ENCODE results near the gene KIF4A.

Gene KIF4A

DNA sequence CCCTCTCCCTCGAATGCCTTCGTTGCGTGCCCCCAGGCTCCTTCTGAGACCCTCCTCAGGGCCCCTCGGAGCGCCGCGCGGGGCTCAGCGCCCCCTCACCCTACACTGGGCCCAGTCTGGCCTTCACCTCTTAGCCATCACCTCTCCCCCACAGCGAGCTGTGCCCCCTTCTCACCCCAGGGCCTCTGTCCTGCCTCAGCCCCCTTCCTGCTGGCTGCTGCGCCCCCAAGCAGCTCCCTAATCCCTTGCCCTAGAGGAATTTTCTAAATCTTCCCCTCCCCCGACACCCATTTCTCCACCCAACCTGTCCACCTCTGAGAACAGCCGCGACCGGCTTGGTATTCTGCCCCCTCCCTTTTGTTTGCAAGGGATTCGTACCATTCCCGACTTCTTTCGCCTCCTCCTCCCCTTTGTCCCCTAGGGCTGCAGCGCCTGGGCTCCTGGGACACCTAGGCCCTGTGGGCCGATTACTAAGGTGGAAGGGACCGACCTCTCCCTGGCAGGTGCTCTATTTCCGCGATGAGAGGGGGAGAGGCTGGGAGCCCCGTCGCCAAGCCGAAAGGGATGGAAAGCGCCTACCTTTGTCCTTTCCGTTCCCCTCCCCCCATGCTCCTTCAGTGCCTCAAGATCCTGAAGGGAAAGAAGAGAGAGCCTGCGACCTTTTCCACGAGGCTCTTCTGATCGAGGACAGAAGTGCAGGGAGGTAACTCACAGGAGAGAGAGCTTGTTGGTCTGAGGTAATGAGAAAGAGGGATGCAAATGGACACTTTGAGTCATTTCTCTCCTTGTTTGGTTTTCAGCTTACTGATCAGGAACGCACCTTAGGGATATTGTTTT, 165.7 kb downstream of the KIF4A start:
- peak; percentile 20 for DNase-seq

GRCh38 chrX:70456256-70456655, 166.4 kb downstream of the KIF4A start:
- peak overlapping the region; percentile 93 for H3K27ac ChIP-seq
- TF ChIP-seq, protein P1, sequence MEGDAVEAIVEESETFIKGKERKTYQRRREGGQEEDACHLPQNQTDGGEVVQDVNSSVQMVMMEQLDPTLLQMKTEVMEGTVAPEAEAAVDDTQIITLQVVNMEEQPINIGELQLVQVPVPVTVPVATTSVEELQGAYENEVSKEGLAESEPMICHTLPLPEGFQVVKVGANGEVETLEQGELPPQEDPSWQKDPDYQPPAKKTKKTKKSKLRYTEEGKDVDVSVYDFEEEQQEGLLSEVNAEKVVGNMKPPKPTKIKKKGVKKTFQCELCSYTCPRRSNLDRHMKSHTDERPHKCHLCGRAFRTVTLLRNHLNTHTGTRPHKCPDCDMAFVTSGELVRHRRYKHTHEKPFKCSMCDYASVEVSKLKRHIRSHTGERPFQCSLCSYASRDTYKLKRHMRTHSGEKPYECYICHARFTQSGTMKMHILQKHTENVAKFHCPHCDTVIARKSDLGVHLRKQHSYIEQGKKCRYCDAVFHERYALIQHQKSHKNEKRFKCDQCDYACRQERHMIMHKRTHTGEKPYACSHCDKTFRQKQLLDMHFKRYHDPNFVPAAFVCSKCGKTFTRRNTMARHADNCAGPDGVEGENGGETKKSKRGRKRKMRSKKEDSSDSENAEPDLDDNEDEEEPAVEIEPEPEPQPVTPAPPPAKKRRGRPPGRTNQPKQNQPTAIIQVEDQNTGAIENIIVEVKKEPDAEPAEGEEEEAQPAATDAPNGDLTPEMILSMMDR (IDR thresholded peaks at IDR 0.05; ENCODE audit: low read depth, low read length), result no peak
- H3K36me3 ChIP-seq, result no peaks in the 10 kb centered on the region; the same call in 1 of the 2 replicates
- DNase-seq, result no peak
- peaks cover 48% of the 10 kb centered on the region for H3K27me3 ChIP-seq (ENCODE audit: insufficient read depth, low read depth, severe bottlenecking)
- H3K9me3 ChIP-seq (ENCODE audit: severe bottlenecking), result no peaks in the 10 kb centered on the region
- peak overlapping the region; percentile 76 for H3K4me3 ChIP-seq (ENCODE audit: low read depth, low read length)

More for the DNA sequence above, 165.7 kb downstream of the KIF4A start:
- no peaks in the 10 kb centered on the region for H3K9me3 ChIP-seq (ENCODE audit: severe bottlenecking)
- TF ChIP-seq, protein P1 (IDR thresholded peaks at IDR 0.05; ENCODE audit: low read depth, low read length), result no peak
- H3K36me3 ChIP-seq, result no peaks in the 10 kb centered on the region; the same call in 1 of the 2 replicates
- peak overlapping the region; percentile 93 for H3K27ac ChIP-seq
- peaks cover 52% of the 10 kb centered on the region for H3K27me3 ChIP-seq (ENCODE audit: insufficient read depth, low read depth, severe bottlenecking)
- peak overlapping the region; percentile 76 for H3K4me3 ChIP-seq (ENCODE audit: low read depth, low read length)

DNA sequence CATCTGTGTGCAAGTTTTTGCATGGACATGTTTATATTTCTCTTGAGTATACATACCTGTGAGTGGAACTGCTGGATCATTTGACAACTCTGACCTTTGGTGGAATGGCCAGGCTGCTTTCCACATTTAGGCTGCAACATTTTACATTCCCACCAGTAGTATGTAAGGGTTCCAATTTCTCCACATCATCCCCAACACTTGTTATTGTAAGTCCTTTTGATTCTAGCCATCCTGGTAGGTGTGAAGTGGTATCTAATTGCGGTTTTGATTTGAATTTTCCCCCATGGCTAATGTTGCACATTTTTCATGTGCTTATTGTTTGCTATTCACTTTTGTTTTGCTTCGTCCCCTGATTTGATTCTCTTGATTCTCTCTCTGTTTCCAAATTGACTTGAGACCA, 171.1 kb downstream of the KIF4A start:
- Histone ChIP-seq H3K9me3 (ENCODE audit: severe bottlenecking) (no peaks in the 10 kb centered on the region), H3K4me3 (ENCODE audit: low read depth, low read length) (no peak overlapping the region), H3K27me3 (ENCODE audit: insufficient read depth, low read depth, severe bottlenecking) (peaks cover 16% of the 10 kb centered on the region), H3K27ac (no peak overlapping the region), H3K36me3 (no peaks in the 10 kb centered on the region; the same call in 1 of the 2 replicates)
- TF ChIP-seq, protein P1 (IDR thresholded peaks at IDR 0.05; ENCODE audit: low read depth, low read length), result no peak
- no peak for DNase-seq

DNA sequence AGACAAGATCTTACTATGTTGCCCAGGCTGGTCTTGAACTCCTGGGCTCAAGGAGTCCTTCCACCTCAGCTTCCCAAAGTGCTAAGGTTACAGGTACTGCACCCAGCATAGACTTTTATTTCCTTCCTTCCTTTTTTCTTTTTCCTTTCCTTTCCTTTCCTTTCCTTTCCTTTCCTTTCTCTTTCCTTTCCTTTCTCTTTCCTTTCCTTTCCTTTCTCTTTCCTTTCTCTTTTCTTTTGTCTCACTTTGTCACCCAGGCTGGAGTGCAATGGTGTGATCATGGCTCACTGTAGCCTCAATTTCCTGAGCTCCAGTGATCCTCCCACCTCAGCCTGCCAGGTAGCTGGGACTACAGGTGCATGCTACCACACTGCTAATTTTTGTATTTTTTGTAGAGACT, 174.1 kb downstream of the KIF4A start:
- TF ChIP-seq, protein P1 (IDR thresholded peaks at IDR 0.05; ENCODE audit: low read depth, low read length), result no peak
- H3K27me3 ChIP-seq (ENCODE audit: insufficient read depth, low read depth, severe bottlenecking), result no peaks in the 10 kb centered on the region
- no peak overlapping the region for H3K4me3 ChIP-seq (ENCODE audit: low read depth, low read length)
- H3K36me3 ChIP-seq, result no peaks in the 10 kb centered on the region; the same call in 1 of the 2 replicates
- no peak for DNase-seq
- no peaks in the 10 kb centered on the region for H3K9me3 ChIP-seq (ENCODE audit: severe bottlenecking)
- no peak overlapping the region for H3K27ac ChIP-seq

DNA sequence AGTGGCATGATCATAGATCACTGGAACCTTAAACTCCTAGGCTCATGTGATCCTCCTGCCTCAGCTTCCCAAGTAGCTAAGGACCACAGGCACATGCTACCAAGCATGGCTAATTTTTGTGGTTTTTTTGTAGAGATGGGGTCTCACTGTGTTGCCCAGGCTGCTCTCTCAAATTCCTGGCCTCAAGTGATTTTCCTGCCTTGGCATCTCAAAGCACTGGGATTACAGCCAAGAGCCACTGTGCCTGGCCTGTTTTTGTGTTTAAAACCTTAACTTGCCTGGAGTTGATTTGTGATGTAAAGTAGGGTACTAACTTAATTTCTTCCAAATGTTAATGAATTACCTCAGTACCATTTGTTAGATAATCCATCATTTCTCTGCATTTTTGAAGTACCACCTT, 177.1 kb downstream of the KIF4A start:
- Histone ChIP-seq H3K36me3 (no peaks in the 10 kb centered on the region; the same call in 1 of the 2 replicates), H3K27ac (no peak overlapping the region), H3K9me3 (ENCODE audit: severe bottlenecking) (no peaks in the 10 kb centered on the region), H3K27me3 (ENCODE audit: insufficient read depth, low read depth, severe bottlenecking) (peaks cover 7% of the 10 kb centered on the region), H3K4me3 (ENCODE audit: low read depth, low read length) (no peak overlapping the region)
- no peak for DNase-seq
- TF ChIP-seq, protein P1 (IDR thresholded peaks at IDR 0.05; ENCODE audit: low read depth, low read length), result no peak

Measured in WERI-Rb-1 (cell line).